ENCODE data around the gene C5orf24.
"Not testable (repeated sequence)": the region's sequence is repeated elsewhere in the genome, so short reads cannot be mapped to it uniquely, and the experiment has no call there.

The C5orf24 gene

GRCh38 chr5:134857401-134857800 lies 11.6 kb downstream of the C5orf24 start:
- no peak for DNase-seq (ENCODE audit: low spot score)

GRCh38 chr5:134864707-134865106 lies 18.9 kb downstream of the C5orf24 start:
- no peak for DNase-seq (ENCODE audit: low spot score)

- no peak for DNase-seq (ENCODE audit: low spot score)
These were observed 27.7 kb downstream of the C5orf24 start for GRCh38 chr5:134873494-134873893.

GRCh38 chr5:134873987-134874830 lies 28.4 kb downstream of the C5orf24 start, which contains the start of gene TXNDC15:
TSS of gene TXNDC15 (plus strand) at chr5:134874371. CDS start at chr5:134874428, 57 bp downstream.
- DNase-seq (ENCODE audit: low spot score), result peak; percentile 51

GRCh38 chr5:134874831-134875655 lies 29.3 kb downstream of the C5orf24 start:
- DNase-seq (ENCODE audit: low spot score), result peak; percentile 95

GRCh38 chr5:134877159-134877558 lies 31.4 kb downstream of the C5orf24 start:
- DNase-seq (ENCODE audit: low spot score), result no peak

GRCh38 chr5:134878403-134878802 lies 32.6 kb downstream of the C5orf24 start:
- DNase-seq (ENCODE audit: low spot score), result no peak

GRCh38 chr5:134879456-134879855 lies 33.7 kb downstream of the C5orf24 start:
- DNase-seq (ENCODE audit: low spot score), result no peak

GRCh38 chr5:134880937-134881336 lies 35.2 kb downstream of the C5orf24 start:
- DNase-seq (ENCODE audit: low spot score), result not testable (repeated sequence)

- DNase-seq (ENCODE audit: low spot score), result not testable (repeated sequence)
These were observed 35.9 kb downstream of the C5orf24 start for GRCh38 chr5:134881711-134882110.

GRCh38 chr5:134887593-134888159 lies 41.9 kb downstream of the C5orf24 start:
- no peak for DNase-seq (ENCODE audit: low spot score)

- no peak for DNase-seq (ENCODE audit: low spot score)
These were observed 43.6 kb downstream of the C5orf24 start for GRCh38 chr5:134889335-134889734.

- DNase-seq (ENCODE audit: low spot score), result no peak
These were observed 45.7 kb downstream of the C5orf24 start for GRCh38 chr5:134891473-134891872.

- DNase-seq (ENCODE audit: low spot score), result no peak
These were observed 46.5 kb downstream of the C5orf24 start for GRCh38 chr5:134892282-134892681.

GRCh38 chr5:134892926-134893325 lies 47.2 kb downstream of the C5orf24 start:
- DNase-seq (ENCODE audit: low spot score), result no peak

GRCh38 chr5:134893748-134894505 lies 48.2 kb downstream of the C5orf24 start:
- no peak for DNase-seq (ENCODE audit: low spot score)

- no peak for DNase-seq (ENCODE audit: low spot score)
These were observed 56.5 kb downstream of the C5orf24 start for GRCh38 chr5:134902071-134902801.

- peak; percentile 45 for DNase-seq (ENCODE audit: low spot score)
These were observed 59.0 kb downstream of the C5orf24 start, which contains the start of gene PCBD2 for GRCh38 chr5:134904610-134905245. TSS of gene PCBD2 (plus strand) at chr5:134905131. CDS start at chr5:134905140, 9 bp downstream.

- peak; percentile 15 for DNase-seq (ENCODE audit: low spot score)
These were observed 59.7 kb downstream of the C5orf24 start for GRCh38 chr5:134905246-134905996.

- DNase-seq (ENCODE audit: low spot score), result no peak
These were observed 61.0 kb downstream of the C5orf24 start for GRCh38 chr5:134906811-134907210.

All from COLO829 (cell line).